TTC549 (cell line): ENCODE data around the gene PKD1.
"Not testable (repeated sequence)": the region's sequence is repeated elsewhere in the genome, so short reads cannot be mapped to it uniquely, and the experiment has no call there.

ENCODE experiments used
- FAIRE-seq: peaks from 2 replicates; lab custom pipeline; 2012; peaks lifted over from hg19 to GRCh38; lab: Jason Lieb, UNC

The PKD1 gene

DNA sequence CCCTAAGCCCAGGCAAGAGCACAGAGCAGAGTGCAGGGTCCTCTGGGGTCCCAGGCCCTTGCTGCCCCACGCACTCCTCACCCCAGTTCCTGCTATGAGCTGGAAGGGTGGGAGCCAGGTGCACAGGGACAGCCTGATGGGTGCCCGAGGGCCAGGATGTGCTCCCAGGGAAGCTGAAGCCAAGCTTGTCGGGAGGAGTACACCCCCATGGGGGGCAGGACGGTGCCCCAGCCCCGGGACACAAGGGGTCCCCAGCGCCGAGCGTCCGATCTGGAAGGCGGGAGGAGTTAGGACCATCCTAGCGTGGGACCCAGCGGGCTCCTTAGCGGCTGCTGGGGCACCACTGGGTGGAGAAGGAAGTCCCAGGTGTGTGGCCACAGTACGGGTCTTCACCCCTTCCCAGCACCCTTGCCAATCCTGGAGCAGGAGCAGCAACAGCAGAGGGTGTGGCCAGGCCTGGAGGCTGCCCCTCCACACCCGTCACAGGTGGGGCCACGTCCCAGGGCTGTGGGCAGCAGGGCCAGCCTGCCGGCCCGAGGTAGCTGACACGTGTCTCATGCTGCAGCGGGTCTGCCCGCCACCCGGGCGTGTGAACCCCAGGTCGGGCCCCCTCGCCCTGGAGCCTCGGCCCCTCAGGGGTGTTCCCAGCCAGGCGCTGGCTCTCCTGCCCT lies 11.9 kb downstream of the PKD1 start:
- FAIRE-seq = not testable (repeated sequence)

DNA sequence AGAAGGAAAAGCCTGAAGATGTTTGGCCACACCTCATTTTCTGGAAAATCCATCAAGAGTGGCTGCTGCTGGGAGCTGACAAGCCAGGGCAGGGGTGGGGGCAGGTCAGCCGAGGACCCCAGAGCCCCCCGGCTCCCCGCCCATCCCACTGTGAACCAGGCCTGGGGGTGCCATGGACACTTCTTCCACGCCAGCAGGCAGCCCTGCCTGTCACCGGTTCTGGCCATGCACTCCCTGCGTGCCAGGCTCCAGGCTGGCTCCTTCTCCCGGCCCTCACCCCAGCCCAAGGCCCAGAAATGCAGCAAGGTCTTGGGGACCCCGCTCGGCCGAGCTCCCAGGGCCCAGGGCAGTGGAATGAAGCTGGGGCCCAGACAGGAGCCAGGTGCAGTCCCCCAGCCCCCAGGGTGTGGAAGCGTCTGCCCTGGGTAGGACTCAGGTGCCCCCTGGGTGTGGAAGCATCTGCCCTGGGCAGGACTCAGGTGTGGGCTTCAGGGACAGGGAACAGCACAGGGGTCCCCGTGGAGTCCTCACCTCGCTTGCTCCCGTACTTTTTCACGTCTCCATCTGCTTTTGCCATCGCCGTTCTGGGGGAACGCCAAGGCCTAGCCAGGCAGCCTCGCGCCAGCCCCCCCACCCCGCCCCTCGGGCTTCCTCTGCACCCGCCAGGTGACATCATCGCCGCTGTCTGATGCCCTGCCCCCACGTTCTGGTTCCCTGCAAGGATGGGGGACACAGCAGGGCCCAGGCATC lies 12.6 kb downstream of the PKD1 start:
- not testable (repeated sequence) for FAIRE-seq

DNA sequence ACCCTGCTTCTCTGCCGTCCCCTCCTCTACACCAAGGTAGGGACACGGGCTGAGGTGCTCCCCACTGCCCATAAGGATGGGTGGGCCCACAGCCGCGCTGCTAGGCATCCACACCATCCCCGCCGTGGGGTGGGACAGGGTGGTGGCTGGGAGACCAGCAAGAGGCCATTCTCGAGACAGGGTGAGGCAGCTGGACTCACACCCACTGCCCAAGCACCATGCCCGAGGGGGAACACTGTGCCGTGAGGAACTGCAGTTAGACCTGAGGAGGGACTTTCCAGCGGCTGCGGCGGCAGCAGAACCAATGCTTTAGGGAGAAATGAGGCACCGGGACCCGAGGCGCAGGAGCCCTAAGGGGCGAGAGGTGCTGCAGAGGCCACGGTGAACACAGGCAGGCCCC lies 13.3 kb downstream of the PKD1 start:
- no peak for FAIRE-seq

DNA sequence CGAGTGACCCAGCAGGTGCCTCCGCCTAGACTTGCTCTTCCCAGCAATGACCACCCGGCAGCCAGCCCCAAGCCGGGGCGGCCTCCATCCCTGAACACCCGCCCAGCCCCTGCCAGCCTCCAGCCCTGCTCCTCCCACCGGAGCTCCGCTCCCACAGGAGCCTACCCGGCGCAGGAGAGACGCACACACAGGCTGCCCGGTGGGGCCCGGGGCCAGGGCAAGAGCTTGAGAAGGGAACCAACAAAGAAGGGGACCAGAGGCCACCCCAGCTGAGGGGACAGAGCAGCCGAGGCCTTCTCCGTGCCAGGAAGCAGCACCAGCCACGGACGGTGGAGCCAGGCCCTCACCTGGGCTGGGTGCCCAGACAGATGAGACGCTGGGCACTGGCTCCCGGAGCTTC lies 13.8 kb downstream of the PKD1 start:
- no peak for FAIRE-seq

DNA sequence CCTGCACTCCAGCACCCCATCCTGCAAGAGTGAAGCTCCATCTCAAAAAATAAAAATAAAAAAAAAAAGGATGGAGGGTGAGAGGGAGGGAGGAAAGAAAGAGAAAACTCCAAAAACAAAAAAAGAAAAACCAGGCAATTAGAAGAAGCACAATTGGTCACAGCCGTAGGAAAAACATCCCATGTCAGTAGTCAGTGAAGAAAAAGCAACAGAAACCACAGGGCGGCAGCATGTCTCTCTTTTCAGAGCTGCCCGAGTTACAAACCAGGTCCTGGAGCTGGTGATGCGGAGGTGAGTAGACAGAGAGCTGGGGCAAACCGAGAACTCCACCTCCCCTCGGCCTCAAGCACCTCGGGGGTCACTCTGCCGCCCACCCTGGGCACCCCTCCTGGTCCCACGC lies 14.4 kb downstream of the PKD1 start:
- peak; percentile 28 for FAIRE-seq

DNA sequence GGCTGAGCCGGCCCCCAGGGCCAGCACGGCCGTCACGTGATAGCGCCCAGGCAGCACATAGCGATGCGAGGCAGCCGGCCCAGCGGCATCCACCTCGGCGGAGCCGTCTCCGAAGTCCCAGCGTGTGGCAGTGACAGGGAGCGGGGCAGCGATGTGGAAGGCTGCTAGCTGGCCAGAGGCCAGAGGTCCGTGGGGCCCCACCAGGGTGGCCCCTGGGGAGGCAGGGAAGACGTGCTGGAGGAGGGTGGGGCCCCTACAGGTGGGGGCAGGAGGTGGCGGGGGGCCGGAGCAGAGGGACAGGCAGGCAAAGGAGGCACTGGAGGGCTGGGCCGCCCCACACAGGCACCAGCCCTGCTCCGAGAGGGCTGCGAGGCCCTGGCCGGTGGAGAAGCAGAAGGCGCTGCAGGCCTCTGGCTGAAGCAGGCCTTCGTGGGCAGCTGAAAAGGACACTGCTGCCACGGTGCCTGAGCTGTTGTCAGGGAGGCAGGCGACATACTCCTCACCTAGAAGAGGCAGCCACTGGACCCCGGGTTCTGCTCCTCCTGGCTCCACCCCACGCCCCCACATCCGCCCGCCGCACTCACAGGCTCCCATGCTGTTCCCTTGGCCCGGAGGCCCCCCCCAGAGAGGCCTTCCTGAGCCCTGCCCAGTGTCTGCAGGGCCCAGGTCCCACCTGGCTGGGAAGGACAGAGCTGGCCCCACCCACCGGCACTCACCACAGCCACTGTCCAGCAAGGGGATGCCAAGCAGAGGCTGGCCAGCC lies 17.6 kb downstream of the PKD1 start:
- not testable (repeated sequence) for FAIRE-seq

DNA sequence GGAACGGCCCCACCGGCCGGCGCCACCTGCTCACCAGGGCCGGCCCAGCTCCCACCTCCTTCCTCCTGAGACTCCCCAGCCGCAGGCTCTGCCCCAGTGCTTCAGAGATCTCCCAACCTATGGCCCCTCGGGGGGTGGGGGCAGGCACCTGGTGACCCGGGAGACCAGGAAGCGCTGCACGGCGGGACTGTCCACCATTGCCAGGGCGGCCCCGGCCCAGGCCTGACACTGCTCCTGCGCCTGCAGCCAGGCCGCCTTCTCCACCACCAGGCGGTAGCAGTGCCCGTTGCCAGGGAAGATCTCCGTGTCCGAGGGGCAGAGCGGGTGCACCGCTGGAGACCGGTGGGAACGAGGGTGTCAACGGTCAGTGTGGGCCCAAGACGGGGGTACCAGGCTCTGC lies 18.4 kb downstream of the PKD1 start:
- FAIRE-seq = not testable (repeated sequence)

DNA sequence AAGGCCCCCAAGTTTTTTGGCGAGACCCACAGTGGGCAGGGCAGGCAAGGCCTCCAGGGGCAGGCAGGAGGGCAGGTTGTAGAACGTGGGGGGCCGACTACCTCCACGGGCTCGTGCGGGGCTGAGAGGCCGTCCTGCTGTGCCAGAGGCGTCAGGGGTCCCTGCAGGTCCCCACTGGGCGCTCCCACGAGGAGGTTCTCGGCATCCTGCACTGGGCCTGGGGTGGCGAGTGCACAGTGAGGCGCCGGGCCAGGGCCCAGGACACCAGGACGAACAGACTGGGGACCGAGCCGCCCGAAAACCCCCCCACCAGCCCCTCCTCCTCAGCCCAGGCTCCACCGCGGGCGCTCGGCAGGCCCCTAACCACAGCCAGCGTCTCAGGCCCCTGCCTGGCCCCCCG lies 19.3 kb downstream of the PKD1 start:
- FAIRE-seq = not testable (repeated sequence)

DNA sequence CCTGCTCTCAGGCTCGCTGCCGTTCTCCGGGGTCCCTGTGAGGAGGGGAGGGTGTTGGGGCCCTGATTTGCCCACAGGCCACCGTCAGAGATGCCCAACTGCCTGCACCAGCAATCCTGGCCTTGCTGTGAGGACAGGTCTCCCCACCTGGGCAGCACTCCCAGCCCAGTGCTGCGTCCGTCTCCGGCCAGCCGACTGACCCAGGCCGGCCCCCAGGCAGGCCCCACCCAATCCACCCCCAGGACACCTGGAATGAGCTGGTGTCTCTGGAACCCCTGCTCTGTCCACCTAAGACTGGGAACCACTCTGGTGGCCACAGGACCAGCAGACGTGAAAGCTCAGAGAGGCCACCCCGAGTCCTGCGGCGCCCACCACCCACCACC lies 20.1 kb downstream of the PKD1 start:
- FAIRE-seq = no peak

DNA sequence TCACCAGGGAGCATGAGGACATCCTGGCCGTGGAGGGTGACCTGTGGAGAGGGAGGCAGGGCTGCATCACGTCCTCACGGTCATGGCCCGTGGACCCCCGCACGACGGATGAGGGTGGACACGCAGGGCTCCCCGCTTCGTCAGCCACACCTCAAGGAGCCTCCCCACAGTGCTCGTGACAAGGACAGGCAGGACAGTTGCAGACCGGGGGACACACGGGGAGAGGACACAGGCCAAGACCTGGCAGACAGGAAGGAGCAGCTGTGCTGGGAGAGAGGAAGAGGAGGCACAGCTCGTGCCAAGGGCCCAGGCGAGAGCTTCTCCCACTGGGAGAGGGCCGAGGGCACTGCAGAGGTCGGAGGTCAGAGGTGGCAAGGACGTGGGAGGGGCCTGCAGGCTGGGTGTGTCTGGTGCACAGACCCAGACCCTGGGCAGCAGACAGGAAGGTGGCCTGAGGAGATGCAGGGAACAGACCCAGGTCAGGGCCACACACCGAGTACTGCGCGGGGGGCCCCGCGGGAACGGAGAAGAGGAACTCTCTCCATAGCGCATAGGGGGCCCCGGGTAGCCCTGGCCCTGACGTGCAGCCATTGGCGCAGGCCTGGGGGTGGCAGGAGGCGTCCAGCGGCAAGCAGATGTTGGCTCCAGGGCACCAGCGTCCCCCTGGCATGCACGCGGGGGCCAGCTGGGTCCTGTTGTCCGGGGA lies 20.7 kb downstream of the PKD1 start:
- FAIRE-seq = not testable (repeated sequence)

DNA sequence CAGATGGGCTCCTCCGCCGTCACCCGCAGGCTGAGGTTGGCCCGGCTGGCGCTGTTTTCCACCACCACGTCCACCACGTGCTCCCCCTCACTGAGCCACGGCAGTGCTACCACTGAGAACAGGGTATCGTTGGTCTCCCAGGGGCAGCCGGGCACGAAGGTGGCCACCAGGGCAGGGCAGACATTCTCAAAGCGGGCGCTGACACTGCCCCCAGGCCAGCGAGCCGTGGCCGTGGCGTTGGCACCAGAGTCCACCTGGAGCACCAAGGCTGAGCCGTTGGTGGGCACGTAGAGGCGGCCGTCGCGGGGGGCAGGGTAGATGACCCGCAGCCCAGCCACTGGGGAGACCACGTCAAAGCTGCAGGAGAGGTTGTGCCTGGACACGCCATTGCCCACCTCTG lies 21.5 kb downstream of the PKD1 start:
- not testable (repeated sequence) for FAIRE-seq

DNA sequence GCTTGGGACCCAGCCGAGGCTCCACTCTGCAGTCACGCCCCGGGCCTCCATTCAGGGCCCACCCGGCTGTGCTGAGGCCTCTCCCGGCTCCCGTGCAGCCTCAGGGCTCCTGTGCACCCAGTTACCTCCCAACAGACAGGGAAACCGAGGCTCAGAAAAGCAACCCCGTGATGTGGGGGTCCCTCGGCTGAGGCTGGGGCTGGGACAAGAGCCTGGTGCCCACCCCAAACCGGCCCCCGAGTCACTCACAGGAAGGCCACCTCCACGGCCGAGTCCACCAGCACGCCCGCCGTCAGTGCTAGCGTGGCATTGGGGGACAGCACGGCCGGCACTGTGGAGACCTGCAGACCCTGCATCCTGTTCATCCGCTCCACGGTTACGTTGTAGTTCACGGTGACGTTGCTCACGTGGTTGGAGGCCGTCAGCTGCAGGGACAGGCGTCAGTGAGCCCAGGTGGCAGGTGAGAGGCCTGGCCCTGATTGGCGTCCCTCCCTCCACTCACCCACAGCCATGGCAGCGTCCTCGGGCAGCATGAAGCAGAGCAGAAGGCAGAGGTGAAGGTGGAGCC lies 23.1 kb downstream of the PKD1 start:
- not testable (repeated sequence) for FAIRE-seq

DNA sequence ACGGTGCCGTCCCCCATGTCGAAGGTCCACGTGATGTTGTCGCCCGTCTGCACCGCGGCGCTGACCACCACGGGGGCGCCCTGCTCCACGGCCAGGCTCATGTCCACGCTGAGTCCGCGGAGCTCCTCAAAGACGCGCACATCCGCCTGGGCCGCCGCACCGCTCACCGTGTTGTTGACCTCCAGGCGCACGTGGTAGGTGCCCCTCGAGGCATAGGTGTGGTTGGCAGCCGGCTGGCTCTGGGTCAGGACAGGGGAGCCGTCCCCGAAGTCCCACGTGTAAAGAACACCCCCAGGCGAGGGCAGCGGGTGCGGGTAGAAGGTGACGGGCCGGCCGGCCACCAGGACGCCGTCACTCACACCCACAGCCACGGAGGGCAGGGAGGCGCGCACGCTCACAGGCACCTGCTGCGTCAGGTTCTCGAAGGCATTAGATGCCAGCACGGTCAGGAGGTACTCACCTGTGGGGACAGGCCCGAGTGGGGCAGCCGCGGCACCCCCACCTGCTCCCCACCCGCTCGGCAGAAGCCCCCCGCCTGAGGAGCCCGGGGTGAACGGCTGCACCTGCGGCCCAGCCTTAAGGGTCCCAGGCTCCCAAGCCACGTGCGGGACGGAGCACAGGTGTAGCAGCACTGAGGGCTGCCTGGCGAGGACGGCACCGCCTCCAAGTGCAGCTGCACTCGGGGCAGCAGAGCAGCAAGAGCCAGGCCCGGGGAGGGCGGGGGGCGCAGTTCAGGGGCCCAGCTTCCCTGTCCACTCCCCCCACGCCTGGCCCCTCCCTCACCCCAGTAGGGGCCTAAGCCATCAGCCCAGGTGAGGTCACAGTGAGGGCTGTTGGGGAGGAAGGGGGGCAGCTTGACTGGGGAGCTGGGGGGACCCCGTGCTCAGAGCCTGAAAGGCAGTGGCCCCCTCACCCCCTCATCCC lies 24.0 kb downstream of the PKD1 start:
- FAIRE-seq = not testable (repeated sequence)

DNA sequence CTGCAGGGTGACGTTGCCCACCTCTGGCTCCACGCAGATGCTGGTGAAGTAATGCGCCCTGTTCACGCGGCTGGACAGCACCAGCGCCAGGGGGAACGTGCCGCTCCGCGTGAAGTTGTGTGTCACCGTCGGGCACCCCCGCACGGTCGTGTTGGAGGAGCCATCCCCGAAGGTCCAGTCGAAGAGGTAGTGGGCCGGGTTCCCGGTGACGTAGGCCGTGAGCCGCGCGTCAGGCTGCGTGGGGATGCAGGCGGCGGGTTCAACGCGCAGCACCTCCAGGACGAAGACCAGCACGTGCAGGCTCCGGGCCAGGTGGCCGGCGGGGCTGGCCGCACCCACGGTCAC lies 24.7 kb downstream of the PKD1 start:
- not testable (repeated sequence) for FAIRE-seq

DNA sequence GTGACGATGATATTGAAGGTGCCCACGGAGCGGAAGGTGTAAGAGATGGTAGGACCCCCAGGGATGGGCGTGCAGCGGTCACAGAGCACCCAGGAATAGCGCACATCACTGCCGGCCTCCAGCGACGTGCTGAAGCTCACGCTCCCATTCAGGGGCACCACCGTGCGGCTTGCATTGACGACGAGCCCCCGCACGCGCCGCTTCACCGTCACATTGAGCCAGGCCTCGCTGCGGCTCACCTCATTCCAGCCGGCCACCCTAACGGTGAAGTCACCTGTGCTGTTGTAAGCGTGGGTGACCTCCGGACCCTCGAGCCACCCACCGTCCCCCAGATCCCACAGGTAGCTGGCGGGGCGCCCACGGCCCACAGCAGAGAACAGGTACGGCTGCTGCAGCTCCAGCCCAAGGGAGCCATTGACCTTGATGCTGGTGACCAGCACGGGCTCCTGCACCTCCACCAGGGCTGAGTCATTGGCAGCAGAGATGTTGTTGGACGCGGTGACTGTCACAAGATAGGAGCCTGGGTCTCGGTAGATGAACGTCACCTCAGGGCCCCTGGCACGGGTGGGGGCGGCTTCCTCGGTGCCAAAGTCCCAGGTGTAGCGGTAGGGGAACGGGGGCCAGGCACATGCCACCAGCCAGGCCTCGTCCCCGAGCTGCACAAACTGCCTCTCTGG lies 25.2 kb downstream of the PKD1 start:
- FAIRE-seq = not testable (repeated sequence)

DNA sequence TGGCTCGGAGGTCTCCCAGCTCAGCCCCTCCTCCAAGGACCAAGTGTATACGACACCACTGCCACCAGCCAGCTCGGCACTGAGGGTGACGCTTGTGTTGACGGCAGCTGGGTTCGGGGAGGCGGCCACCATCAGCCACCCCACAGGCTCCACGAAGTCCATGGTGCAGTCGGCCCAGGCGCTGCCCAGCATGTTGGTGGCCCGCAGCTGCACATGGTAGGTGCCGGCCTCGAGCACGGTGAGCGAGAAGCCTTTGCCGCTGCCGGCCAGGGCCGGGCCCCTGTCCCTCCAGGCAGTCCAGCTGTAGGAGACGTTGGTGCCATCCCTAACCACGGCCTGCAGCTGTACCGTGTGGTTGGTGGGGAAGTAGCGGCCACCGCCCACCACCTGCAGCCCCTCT lies 25.8 kb downstream of the PKD1 start:
- not testable (repeated sequence) for FAIRE-seq

DNA sequence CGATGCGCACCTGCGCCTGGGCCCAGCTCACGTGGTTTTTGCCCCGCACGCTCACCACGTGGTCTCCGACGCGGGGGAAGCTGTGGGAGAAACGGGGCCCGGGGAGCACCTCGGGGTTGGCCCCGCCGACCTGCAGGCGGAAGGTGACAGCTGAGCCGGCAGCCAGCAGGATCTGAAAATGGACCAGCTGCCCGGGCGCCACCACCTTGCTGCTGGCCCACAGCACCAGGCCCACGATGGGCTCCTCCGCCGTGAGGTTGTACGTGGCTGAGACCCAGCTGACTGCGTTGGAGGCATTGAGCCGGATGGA lies 26.5 kb downstream of the PKD1 start:
- not testable (repeated sequence) for FAIRE-seq

DNA sequence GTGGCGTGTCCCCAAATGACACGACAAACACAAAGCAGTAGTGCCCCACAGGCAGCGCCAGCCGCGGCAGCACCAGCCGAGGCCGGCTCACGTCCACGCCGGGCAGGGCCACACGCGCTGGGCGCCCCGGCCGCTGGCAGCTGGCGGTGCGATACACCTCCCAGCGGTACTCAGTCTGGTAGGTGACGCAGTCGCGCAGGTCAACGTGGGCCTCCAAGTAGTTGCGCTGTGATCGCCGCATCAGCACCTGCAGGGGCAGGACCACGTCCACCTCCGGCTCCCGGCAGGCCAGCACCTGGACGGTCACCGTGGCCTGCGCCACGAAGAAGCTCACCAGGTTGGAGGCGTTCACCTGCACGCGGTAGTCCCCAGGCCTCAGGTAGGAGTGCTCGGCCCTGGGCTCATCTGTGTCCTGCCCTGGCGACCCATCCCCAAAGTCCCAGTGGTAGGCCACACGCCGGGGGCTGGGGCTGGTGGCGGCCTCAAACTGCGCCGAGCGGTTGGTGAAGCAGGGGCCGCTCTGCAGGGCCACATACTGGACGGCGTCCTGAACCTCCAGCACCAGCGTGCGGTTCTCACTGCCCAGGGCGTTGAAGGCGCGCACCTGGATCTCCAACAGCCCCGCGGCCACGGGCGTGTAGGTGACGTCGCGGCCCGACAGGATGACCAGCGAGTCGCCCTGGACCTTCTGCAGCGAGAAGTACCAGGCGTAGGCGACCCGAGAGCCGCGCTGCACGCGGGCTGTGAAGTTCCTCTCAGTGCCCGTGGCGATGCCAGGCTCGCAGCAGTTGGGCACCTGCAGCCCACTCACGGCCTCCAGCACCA lies 27.0 kb downstream of the PKD1 start:
- FAIRE-seq = not testable (repeated sequence)

DNA sequence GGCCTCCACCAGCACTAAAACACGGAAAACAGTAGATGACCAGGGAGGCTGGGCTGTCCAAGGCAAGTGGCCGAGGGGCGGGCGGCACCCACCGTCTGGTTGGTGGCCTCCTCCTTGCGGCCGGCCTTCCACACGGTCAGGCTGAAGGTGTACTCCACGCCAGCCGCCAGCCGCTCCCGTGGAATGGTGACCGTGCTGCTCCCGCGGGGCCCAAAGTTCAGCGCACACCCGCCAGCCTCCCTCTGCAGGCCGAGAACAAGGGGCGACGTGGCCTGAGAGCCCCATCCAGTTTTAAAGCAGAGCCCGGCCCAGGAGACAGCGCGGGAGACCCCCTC lies 27.9 kb downstream of the PKD1 start:
- not testable (repeated sequence) for FAIRE-seq
